ENCODE measurements around the gene TAC4.

TAC4 gene

DNA sequence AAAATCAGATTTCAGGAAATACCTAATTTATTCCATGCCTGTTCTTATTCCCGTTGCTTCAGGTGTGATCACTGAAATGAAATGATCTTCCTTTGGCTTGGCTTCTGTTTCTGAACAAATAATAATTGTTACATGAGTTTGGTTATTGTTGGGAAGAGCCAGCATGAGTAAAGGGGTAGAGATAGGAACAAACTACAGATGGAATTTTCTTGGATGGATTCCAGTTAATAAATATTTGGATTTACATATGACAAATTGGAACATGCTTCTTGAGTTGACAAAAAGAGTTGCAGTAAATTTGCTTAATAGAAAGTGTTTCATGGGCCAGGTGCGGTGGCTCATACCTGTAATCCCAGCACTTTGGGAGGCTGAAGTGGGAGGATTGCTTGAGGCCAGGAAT lies 28.2 kb downstream of the TAC4 start:
- no peak overlapping the region for H3K4me3 ChIP-seq (ENCODE audit: low read depth, low read length)
- ChIA-PET POLR2A (no interaction called here), CTCF (no interaction called here)
- DNase-seq (ENCODE audit: low read depth, low spot score) = no peak
- TF ChIP-seq, protein P1, sequence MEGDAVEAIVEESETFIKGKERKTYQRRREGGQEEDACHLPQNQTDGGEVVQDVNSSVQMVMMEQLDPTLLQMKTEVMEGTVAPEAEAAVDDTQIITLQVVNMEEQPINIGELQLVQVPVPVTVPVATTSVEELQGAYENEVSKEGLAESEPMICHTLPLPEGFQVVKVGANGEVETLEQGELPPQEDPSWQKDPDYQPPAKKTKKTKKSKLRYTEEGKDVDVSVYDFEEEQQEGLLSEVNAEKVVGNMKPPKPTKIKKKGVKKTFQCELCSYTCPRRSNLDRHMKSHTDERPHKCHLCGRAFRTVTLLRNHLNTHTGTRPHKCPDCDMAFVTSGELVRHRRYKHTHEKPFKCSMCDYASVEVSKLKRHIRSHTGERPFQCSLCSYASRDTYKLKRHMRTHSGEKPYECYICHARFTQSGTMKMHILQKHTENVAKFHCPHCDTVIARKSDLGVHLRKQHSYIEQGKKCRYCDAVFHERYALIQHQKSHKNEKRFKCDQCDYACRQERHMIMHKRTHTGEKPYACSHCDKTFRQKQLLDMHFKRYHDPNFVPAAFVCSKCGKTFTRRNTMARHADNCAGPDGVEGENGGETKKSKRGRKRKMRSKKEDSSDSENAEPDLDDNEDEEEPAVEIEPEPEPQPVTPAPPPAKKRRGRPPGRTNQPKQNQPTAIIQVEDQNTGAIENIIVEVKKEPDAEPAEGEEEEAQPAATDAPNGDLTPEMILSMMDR (IDR thresholded peaks at IDR 0.05; ENCODE audit: insufficient read depth, low read length, missing control alignments) = no peak

DNA sequence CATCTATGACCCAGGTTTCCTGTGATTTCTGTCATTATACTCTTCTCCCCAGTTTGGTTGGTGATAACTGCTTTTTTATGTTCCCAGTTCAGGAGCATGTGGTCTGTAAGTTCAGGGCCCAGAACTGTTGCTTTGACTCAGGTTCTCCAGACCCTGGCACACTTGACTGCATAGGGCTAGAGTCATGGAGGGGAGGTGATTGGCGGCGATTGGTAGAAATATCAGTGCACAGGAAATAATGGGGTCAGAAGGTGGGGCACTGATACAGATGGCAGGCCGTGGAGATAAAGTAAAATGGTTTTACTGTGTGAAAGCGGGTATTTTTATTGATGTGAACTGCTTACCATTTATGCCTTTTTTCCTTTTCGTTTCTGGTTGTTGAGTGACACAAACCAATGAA lies 28.7 kb downstream of the TAC4 start:
- ChIA-PET POLR2A (no interaction called here), CTCF (interaction anchor here (4.0 kb wide), 1 partner anchor 177 kb away, joined by 16 read pairs; no protein-coding TSS in a partner anchor)
- TF ChIP-seq, protein P1 (IDR thresholded peaks at IDR 0.05; ENCODE audit: insufficient read depth, low read length, missing control alignments) = no peak
- no peak for DNase-seq (ENCODE audit: low read depth, low spot score)
- H3K4me3 ChIP-seq (ENCODE audit: low read depth, low read length) = no peak overlapping the region

DNA sequence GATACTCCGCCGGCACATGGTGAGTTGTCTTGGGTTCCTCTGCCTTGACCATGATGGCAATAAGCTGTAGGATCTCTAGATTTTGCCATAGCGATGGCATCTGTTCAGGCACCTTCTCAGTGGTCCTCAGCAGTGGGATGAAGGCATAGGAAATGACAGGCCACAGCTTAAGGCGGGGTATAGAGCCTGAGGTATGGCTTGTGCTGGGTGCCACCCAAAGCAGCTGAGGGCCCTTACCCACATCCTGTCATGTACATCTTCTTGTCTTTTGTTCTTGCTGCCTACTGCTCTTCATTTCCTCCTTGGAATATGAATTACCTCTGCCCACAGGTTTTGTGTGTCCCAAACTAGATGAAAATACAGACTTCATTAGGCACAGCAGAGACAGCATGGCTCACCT lies 29.9 kb downstream of the TAC4 start:
- H3K4me3 ChIP-seq (ENCODE audit: low read depth, low read length) = no peak overlapping the region
- TF ChIP-seq, protein P1 (IDR thresholded peaks at IDR 0.05; ENCODE audit: insufficient read depth, low read length, missing control alignments) = no peak
- CTCF ChIA-PET = interaction anchor here (4.0 kb wide), 1 partner anchor 178 kb away, joined by 16 read pairs; no protein-coding TSS in a partner anchor
- POLR2A ChIA-PET = no interaction called here
- no peak for DNase-seq (ENCODE audit: low read depth, low spot score)

DNA sequence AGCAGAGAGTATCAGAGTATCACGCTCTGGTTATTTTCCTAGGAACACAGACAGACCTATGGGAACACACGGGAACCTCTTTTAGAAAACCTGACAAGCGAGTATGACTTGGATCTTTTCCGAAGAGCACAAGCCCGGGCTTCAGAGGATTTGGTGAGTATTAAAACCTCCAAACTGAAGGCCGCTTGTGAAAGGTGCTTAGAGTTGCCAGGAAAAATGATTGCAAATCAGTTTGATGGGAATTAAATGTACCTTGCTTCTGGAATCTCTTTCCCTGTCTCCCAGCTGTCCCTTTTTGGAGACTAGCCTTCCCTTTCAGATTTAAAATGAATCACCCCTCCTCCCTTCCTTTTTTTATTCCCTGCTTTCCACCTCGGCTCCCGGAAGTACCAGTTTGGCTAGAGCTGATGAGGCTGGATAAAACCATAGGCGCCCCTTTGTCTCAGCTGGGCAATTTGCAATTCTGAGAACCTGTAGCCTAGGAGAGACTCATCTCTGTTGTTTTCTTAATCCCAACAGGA lies 32.0 kb downstream of the TAC4 start:
- no peak for DNase-seq (ENCODE audit: low read depth, low spot score)
- CTCF ChIA-PET = interaction anchor here (0.6 to 4.0 kb wide), 3 partner anchors 122 to 182 kb away, joined by 3 to 16 read pairs (median 3); no protein-coding TSS in a partner anchor
- H3K4me3 ChIP-seq (ENCODE audit: low read depth, low read length) = no peak overlapping the region
- POLR2A ChIA-PET = no interaction called here
- TF ChIP-seq, protein P1 (IDR thresholded peaks at IDR 0.05; ENCODE audit: insufficient read depth, low read length, missing control alignments) = no peak

DNA sequence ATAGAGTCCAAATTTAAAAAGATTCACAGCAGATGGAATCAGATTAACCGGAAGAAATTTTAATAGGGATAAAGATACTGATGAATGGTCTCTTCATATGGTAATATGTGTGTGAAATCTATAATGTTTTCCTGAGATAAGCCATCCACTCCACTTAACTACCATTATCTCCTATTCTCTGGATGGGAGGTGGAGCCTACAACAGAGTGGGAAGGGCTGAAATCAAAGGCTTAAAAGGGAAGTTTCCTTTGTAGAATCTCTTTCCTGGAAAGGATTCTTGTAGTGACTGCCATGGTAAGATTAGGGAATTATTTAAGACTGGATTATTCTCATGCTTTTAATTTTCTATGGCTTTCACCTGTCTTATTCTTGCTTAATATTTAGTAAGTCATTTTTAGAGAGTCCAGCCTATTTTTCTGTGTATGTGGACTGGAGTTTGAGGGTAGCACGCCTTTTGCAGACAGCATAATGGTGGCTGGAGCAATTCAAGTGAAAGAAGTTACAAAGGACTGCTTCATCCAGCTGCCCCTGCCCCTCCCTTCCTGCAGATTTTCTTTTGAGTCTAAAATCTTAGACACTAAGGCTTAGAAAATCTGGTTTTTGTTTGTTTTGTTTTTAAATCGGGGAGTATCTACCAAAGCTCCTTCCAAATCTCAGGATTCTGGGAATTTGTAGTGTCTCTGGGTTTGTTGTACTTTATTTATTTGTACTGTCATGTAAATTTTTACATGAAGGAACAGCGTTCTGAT lies 32.9 kb downstream of the TAC4 start:
- no peak for DNase-seq (ENCODE audit: low read depth, low spot score)
- TF ChIP-seq, protein P1 (IDR thresholded peaks at IDR 0.05; ENCODE audit: insufficient read depth, low read length, missing control alignments) = no peak
- POLR2A ChIA-PET = no interaction called here
- CTCF ChIA-PET = interaction anchor here (1.2 to 4.0 kb wide), 3 partner anchors 182 to 259 kb away, joined by 3 to 16 read pairs (median 3); no protein-coding TSS in a partner anchor
- H3K4me3 ChIP-seq (ENCODE audit: low read depth, low read length) = no peak overlapping the region

DNA sequence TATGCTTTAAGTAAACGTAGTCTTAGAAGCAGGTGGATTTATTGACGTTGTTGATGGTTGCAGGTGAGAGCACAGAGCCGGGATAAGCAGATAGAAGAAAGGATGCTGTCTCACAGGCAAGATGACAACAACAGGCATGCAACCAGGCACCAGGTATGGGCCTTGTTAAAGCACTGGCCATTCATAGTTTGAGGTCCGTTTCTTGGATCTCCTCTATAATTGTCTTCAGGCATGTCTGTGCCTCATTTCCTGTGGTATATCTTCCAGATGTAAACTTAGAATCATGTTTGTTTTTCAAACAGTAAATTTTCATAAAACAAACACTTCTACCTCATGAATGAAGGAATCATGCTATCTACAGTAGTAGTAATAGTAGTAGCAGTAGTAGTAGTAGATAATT lies 38.8 kb downstream of the TAC4 start:
- ChIA-PET POLR2A (no interaction called here), CTCF (no interaction called here)
- TF ChIP-seq, protein P1 (IDR thresholded peaks at IDR 0.05; ENCODE audit: insufficient read depth, low read length, missing control alignments) = no peak
- H3K4me3 ChIP-seq (ENCODE audit: low read depth, low read length) = no peak overlapping the region
- no peak for DNase-seq (ENCODE audit: low read depth, low spot score)

Measured in AG04449 (cell line).